Medulla oblongata (tissue), 1 donor: ENCODE results near the gene IL17RD.
A peak's percentile ranks its signal among the peaks of the same experiment; 100 is the strongest.

ENCODE experiments used
- DNase-seq: peaks from one replicate; pipeline ENCODE4 v3.0.0-alpha.2; 2015; ENCODE audit errors: extremely low spot score

IL17RD gene

DNA sequence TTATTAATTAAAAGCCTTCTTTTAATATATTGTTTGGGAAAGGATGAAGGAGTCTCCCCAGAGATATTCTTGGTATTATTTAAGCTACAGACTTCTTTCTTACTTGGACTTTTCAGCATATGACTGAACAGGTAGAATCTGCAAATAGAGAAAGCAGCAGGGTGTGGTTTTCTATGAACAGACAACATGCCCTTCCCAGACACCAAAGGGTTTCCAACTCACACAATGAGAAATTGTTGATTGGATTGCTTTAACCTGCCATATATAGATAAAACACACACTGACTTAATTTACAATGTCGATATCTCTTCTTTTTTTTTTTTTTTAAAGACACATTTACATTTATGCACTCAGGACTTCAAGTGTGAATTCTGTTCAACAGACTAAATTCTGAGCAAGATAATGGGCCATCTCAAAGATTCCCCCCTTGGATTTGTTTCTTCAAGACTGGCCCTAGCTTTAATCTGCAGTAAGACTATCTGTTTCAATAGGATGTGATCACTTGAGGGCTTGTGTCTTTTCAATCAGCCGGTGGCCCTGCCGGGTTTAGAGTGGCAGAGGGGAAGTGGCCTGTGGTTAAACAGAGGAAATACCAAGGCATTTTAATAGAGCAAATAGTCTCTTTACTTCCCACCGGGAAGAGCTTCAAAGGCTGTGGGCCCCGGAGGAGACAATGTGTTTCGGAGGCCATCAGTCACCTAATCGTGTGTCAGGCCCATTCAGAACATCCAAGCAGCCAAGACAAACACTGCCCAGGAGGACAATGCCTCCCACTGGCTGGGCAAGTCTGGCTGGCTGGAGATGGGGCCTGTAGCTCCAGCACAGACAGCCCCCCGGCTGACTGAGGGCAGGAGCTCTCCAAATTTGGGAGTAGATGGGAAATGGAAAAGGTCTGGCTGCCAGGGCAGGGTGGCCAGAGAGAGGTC, 6.1 kb downstream of the IL17RD start:
- no peak for DNase-seq

DNA sequence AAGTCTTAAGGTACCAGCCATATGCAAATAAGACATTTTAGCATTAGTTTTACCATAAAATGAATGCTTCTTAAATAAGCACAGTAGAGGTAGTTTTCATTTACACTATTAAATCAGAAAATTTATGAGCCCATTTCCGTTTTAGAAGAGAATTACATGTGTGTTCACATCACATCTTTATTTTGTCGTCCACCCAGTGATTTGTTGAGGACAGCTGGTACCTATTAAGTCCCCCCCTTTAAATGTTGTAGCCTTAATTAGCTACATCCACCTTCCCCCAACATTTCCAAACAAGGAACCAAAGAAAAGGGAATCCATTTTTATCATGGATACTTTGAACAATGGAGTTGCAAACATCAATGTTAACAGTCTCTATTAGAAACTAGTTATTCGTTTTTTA, 6.8 kb downstream of the IL17RD start:
- no peak for DNase-seq

- no peak for DNase-seq
Measured at GRCh38 chr3:57157545-57157944, 7.6 kb downstream of the IL17RD start.

GRCh38 chr3:57155310-57155643, 9.9 kb downstream of the IL17RD start:
- DNase-seq = no peak

DNA sequence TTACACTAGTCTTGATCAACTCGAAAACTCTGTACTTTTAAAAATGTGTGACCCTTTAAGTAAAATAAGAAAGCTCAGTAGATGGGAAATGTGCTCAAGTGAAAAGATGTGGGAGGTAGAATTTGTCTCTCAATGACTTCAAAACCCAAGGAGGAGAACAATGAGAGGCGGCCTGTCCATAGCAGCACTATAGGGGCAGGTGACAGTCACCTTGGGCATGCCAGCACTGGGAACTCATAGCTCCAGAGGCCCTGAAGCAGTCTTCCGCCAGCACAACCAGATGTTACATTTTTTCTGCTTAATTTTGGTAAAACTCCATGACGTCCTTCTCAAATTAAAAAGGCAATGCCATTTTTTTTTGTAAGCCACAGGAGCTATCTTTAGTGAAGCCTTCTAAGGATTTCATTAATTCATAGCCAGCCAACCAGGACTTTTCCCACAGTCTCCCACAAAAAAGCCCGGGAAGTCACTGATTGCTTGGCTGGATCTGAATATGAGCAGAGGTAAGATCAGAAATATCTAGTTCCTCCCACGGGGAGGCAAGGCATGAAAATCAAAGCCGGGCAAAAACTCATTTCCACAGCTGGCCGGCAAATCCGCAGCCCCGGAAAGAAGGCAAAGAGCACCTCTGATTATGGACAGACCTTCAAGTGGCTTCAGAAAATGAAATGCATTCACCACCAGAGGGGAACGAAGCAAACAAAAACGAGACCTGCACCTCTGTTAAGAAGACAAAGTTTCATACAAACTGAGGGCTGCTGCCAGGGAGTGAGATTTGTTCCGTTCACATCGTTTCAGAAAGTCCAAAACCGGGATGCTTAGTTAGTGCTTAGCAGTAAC, 10.5 kb downstream of the IL17RD start:
- no peak for DNase-seq

DNA sequence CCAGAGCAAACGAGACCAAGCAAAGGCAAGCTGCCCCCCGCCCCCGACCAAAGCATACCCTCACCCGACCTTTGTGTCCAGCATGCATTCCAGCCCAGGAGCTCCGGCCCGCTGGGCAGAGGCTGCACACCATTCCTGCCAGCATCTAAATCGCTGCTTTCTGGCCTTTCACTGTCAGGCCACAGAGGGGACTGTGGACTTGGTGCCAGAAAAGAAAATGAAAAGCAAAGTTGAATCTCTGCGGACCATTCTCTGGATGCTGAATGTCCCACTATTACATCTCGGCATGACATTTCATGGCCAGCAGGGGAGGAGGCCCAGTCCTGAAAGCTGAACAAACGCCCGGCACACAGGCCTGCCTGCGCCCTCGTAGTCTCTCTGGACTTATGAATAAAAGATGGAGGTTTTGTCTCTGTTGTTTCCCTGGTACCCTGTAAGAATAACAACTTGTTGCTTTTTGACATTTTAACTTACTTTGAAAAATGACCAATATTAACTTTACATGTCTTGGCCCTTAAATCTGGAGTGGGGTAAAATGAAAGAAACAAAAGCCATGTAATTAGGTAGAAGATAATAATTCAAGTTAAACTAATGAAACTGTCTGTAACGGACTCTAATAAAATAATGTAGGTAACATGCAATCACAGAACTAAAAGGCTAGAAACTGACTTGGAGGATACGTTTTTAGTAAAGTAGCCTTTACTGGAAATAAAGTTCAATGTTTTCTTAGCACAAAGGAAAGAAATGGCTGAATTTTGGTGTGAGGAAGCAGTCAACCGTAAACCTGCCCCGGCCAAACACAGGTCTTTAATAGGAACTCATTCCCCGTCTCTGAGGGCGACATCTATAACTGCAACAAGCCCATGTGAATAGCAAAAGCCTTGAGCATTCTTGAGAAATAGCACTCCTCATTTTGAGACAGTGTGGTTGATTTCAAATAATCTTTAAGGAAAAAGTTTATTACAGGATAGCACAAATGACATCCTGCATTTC, 12.7 kb downstream of the IL17RD start:
- DNase-seq = peak; percentile 64

GRCh38 chr3:57151749-57152148, 13.4 kb downstream of the IL17RD start:
- peak; percentile 20 for DNase-seq

DNA sequence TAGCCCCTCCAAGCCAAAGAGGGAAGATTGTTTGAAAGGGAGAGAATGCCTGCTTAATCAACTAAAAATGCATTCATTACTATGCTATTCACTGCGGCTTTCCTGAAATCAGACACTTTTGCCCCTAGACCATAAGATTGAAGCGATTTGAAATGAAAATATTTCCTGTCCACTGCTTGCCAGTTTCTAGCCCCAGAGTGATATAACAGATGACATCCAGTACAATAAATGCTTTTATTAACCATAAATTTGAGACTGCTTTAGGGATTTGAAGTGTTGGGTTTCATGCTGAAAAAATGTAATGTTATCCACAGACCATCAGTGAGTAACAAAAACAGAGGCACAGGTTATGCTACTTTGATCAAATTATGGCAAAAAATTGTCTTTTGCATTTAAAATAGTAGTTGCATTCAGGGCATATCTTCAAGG, 14.1 kb downstream of the IL17RD start:
- no peak for DNase-seq

DNA sequence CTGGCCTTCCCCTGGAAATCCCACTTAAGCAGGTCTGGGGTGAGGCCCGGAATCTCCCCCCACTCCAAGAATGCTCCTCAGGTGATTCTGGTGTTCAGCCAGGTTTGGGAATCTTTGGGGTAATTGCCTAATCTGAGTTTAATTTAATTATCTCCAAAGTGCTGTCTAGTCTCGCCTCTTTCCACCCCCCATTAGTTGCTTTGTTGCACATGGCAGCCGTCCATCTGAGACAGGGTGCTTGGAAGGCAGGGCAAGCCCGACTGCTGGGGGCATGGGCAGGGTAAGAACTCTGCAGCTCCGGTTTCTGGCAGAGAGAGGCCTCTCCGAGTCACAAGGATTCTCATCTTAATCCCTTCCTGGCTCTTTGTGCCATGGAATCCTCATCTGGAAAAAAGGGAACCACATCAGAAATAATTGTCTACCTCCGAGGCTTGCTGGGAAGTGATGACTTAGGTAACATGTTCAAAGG, 15.0 kb downstream of the IL17RD start:
- peak; percentile 33 for DNase-seq

DNA sequence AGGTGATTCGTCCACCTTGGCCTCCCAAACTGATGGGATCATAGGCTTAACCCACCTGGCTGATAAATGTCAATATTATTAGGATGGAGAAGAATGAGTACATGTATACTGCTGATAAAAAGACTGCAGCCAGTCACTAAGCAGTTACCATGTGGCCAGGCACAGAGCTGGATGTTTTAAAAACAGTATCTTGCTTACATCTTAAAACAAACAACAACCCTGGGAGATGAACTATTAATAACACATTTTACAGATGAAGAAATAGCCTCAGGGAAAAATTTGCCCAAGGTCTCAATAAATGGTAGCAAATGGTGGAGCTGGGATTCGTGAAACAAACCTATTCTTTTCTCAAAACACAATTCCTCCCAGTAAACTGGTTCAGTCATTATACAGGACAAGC, 18.1 kb downstream of the IL17RD start:
- DNase-seq = no peak

GRCh38 chr3:57145852-57146251, 19.3 kb downstream of the IL17RD start:
- DNase-seq = no peak

DNA sequence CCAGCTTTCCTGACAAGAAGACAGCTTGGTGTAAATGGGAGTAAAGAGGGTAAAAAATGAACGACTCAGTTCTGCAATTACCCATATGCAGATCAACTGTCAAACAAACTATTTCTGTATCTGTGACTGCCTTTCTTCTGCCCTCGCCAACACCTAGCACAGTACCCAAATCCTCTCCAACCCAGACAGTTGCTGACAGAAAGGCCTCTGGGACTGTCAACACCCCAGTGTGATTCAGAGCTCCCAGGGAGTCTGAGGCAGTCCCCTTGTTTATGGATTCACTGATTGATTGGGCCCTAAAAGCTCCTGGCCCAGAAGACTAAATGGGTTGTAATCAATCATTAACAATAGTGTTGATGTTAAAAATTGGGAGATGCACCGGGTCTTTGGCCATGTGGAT, 20.2 kb downstream of the IL17RD start:
- no peak for DNase-seq

DNA sequence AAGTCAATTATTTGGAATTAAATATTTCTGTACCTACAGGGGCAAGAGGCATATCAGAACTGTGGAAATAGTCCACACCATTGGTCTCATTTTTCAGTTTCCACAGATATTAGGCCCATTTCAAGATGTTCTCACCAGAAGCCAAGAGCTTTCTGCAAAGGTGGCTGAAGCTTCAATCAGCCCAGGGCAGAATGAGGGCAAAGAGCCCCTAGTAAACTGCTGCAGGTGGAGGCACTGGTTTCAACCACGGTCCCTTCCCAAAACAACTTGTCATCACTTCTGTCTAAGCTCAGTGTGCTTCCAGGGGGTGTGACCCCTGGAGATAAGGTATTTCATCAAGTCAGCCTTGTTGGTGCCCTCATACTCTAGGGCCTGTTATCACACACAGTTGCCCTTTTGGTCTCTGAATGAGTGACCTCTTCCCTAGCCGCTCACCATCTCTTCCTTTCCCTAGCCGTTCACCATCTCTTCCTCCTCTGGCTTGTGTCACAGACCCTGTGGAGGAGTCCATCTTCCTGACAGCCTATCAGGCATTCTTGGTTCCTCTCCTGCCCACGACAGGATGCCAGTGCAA, 21.2 kb downstream of the IL17RD start:
- no peak for DNase-seq

DNA sequence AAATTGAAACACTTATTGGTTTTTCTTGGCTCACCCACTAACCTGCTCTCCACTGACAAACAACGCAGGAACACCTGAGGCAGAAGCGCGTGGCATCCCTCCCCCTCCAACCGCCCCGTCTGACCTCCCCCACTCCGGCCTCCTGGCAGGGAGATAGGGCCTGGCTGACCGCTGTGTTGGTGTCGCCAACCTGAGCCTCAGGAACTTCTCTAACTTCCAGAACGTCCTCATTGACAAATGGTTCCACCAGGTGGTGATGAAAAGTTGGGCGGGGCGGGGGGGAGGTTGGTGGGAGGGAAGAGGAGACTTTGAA, 22.8 kb downstream of the IL17RD start:
- DNase-seq = no peak

DNA sequence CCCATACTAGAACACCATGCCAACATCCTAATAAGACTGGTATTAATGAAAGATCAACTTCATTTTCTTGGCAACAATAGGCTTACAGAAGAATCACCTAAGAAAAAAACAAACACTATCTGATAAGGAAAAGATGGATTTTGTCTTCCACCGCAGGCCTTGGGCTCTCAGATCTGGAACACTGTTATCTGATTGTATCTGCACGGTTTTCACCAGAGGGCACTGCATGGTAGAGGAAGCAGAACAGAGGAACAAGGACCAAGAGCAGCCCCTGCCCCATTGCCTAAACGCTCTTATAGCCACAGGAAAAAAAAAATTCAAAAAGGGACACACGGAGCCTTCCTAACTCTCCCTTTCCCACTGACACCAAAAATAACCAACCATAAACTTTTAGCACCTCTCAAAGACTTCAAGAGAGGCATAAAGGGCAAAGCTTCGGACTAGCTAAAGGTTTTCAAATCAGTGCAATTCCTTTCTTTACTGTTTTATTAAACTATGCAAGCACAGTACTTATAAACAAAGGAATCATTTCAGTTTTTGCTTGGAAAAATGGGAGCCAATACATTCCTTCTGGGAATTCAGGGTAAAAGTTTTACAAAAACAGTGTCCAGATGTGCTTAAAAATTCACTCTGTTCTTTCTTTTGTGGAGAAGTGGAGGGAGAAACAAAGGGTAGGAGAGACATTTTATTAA, 23.3 kb downstream of the IL17RD start:
- DNase-seq = no peak

DNA sequence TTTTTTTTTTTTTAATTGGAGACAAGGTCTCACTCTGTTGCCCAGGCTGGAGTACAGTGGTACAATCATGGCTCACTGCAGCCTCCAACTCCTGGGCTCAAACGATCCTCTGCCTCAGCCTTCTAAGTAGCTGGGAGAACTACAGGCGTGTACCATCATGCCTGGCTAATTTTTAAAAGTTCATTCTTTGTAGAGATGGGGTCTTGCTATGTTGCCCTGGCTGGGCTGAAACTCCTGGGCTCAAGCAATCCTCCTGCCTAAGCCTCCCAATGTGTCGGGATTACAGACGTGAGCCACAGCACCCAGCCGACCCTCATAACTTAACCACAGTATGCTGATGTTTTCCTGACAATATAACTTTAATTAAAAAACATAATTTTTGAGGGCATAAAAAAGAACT, 24.3 kb downstream of the IL17RD start:
- DNase-seq = no peak

DNA sequence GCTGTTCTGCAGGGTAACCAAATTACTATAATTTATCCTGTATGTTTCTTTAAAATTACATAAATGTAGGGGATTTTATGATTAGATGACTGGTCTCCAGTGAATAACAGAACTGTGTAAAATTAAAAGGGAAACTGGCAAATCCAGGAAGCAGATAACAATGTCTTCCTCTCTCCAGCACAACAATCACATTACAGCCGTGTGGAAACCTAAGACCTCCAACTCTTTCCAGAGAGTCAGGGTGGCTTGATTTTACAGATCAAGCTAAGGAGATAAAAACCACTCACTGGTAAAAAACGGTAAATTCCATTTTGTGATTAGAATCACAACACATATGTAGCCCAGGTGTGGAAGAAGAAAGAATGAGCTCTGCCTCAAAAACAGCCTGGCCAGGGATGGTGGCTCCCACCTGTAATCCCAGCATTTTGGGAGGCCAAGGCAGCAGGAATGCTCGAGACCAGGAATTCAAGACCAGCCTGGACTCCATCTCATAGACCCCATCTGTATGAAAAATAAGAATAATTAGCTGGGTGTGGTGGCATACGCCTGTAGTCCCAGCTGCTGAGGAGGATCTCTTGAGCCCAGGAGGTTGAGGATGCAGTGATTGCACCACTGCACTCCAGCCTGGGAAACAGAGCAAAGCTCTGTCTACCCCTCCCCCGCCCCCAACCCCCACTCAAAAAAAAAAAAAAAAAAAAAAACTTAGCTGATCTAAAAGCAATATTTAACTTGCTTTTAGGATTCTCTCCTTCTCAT, 29.0 kb downstream of the IL17RD start:
- no peak for DNase-seq

DNA sequence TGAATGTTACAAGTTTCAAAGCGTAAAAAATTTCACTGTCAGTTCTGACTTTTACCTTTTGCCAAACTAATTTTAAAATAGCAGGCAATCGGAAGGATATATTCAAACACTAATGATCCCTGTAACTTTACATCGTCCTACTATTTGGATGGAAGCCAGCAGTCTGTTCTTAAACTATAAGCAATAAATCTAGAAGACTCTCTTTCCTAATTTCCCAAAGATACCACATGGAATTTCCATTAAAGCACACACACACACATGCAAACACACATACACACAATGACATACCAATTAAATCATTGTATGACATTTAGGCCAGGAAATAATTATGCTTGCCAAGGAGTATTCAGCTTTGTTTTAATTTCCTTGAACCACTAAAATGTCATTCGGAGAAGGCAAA, 32.0 kb downstream of the IL17RD start:
- no peak for DNase-seq

DNA sequence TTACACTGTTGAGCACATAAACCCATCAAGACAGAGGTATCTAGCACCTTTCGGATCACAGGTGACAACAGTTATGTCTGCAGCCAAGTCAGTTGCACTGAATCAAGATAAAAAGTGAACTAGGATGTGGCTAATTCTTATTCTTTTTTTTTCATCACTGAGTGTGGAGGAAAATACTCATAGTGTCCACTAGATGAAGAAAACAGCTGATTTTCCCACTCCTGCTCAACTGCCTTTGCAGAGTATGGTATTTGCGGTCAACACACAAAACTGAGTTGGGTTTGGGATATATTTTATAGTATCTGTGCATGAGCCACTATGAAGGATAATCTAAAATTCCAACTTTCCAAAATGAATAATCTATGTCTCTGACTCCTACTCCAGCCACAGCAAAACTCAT, 32.5 kb downstream of the IL17RD start:
- no peak for DNase-seq

DNA sequence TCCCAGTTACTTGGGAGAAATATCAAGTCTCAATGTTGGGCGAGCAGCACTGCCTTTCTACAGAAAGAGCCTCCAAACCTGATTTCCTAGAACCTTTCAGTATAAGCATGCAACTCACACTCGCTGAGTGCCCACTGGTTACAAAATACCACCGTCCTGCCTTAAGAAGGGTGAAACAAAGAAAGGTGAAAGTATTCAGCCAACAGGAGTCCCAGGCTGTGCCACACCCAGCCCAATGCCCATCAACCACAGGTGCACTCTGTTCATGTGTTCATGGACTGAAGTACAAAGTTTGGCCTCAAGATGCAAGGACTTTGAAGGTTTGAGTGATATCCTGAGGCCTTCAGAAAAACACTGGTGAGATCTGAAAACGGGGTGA, 34.0 kb downstream of the IL17RD start:
- DNase-seq = no peak
